Heart left ventricle (tissue), 13 donors: ENCODE data around the gene WNT5A.

ENCODE experiments used
- CTCF ChIP-seq, 12 donors: fragments of 200-600 bp; sonication (generic) in 4 of 12; IDR thresholded peaks; one replicate each; pipeline versions ENCODE4 v1.5.0 to v1.8.0; 2018 to 2022; ENCODE audit warnings: antibody characterized with exemption in 12 of 12, mild to moderate bottlenecking in 5 of 12
- POLR2A ChIP-seq, 2 donors: fragments of 450-650 bp; IDR thresholded peaks; one replicate each; pipeline ENCODE4 v1.6.1; 2017; ENCODE audit warnings: antibody characterized with exemption in 2 of 2, mild to moderate bottlenecking in 2 of 2, moderate library complexity in 2 of 2
- donor health status: ischemic (EF 13 %, LVEDD 7.1; RV severe dilation, severe dysfunction).
- donor health status: DM: no; HTN: yes; CAD: no.
- donor health status: DM: no; HTN: no; CAD: no.
- donor health status: ischemic (EF 25% LVEDD 6.9; RV normal size, moderate dysfunction).
- donor health status: ischemic (EF 25% LVEDD 5.7; RV mildly dilated, moderate dysfunction).
- donor health status: ischemic (EF 35%, LVEDD 5.7; RV mildly dilated, moderate dysfunction).
- donor health status: nonischemic (EF 11% LVEDD 7.7; RV severe dilation, severe dysfunction).
- donor health status: DM: yes; HTN: yes; CAD: no.
- donor health status: PGD.
- donor health status: ischemic (EF 29% LVEDD 5.4; RV normal size, mild dysfunction).
- donor health status: nonischemic (EF 23%, LVEDD 6.1; RV moderate dilation, normal function).

- TF ChIP-seq POLR2A (IDR thresholded peaks at IDR 0.05) (no peak), CTCF (IDR thresholded peaks at IDR 0.05) (no peak)
These were observed 4.2 kb upstream of the WNT5A start for GRCh38 chr3:55491296-55491816.
